Muscle layer of duodenum (tissue), 2 donors: ENCODE data around the gene PEX26.
A peak's percentile ranks its signal among the peaks of the same experiment; 100 is the strongest.
"Not testable (repeated sequence)": the region's sequence is repeated elsewhere in the genome, so short reads cannot be mapped to it uniquely, and the experiment has no call there.

Source experiments
- H3K27ac ChIP-seq: one replicate; pipeline ENCODE4 v1.7.0; 2013; ENCODE audit warnings: mild to moderate bottlenecking, low read length
- H3K27me3 ChIP-seq: one replicate; pipeline ENCODE4 v1.7.0; 2013; ENCODE audit warnings: low read depth, mild to moderate bottlenecking, control low read depth, low read length
- H3K36me3 ChIP-seq, 2 donors: one replicate each; pipeline ENCODE4 v1.7.0; 2013; ENCODE audit warnings: low read length in 2 of 2, control low read depth in 1 of 2, mild to moderate bottlenecking in 1 of 2; ENCODE audit not compliant: insufficient read depth in 2 of 2, control insufficient read depth in 1 of 2
- H3K4me1 ChIP-seq, 2 donors: one replicate each; pipeline ENCODE4 v1.7.0; 2013; ENCODE audit warnings: low read length in 2 of 2, mild to moderate bottlenecking in 2 of 2, control low read depth in 1 of 2, moderate library complexity in 1 of 2; ENCODE audit not compliant: insufficient read depth in 2 of 2, control insufficient read depth in 1 of 2
- H3K4me3 ChIP-seq, 2 donors: one replicate each; pipeline ENCODE4 v1.7.0; 2013; ENCODE audit warnings: low read length in 2 of 2, low read depth in 1 of 2, mild to moderate bottlenecking in 1 of 2
- H3K9me3 ChIP-seq, 2 donors: one replicate each; pipeline ENCODE4 v1.7.0; 2013; ENCODE audit warnings: low read length in 2 of 2, control low read depth in 1 of 2, mild to moderate bottlenecking in 1 of 2; ENCODE audit not compliant: control insufficient read depth in 1 of 2
- donor health status: healthy.

PEX26 gene

DNA sequence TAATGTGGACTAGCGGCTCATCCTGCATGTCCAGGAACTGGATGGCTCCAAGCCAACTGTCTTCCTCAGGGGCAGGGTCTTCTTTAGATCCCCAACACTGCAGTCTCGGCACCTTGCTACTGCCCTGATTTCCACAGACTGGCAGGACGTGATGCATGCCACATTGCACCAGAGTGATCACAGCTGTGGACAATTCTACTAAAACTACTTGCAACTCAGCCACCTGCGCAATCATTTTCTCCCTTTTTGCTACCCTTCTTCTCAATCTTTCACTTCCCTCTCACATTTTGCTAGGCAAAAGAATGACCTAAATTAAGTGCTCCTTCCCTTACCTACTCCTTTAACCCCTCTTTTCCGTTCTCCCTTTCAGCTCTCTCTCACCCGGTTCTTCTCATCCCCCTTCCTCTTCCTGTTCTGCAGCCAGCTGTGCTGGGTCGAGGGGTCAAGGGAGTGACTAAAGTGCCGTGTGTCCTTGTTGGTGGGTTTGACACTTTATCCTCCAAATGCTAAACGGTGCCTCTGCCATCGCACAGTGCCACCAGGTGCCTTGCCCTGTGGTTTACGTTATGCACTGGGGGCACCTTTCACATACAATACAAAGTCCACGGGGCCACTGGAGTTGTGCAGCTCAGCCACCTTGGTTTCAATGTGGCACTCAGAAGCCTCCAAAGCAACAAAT, 11.5 kb upstream of the PEX26 start:
- H3K27ac ChIP-seq = peak overlapping the region; percentile 36
- H3K27me3 ChIP-seq = no peaks in the 10 kb centered on the region

GRCh38 chr22:18067121-18067520, 10.7 kb upstream of the PEX26 start:
- Histone ChIP-seq H3K27ac (peak overlapping the region; percentile 89), H3K27me3 (no peaks in the 10 kb centered on the region), H3K4me1 (peaks cover 0 to 3% of the 10 kb centered on the region in 2 donors), H3K4me3 (peak overlapping the region in 1 of 2 donors; percentile 22), H3K36me3 (no peaks in the 10 kb centered on the region), H3K9me3 (no peaks in the 10 kb centered on the region)

More for the DNA sequence above, 11.5 kb upstream of the PEX26 start:
- Histone ChIP-seq H3K36me3 (no peaks in the 10 kb centered on the region), H3K4me1 (peaks cover 0 to 3% of the 10 kb centered on the region in 2 donors), H3K4me3 (no peak overlapping the region), H3K9me3 (no peaks in the 10 kb centered on the region)

- peak overlapping the region; percentile 89 for H3K27ac ChIP-seq
- peaks cover 0 to 3% of the 10 kb centered on the region in 2 donors for H3K4me1 ChIP-seq
- no peaks in the 10 kb centered on the region for H3K36me3 ChIP-seq
- H3K4me3 ChIP-seq = peak overlapping the region in 1 of 2 donors; percentile 22
- H3K9me3 ChIP-seq = no peaks in the 10 kb centered on the region
- no peaks in the 10 kb centered on the region for H3K27me3 ChIP-seq
Measured at GRCh38 chr22:18067548-18068341, 10.0 kb upstream of the PEX26 start.

DNA sequence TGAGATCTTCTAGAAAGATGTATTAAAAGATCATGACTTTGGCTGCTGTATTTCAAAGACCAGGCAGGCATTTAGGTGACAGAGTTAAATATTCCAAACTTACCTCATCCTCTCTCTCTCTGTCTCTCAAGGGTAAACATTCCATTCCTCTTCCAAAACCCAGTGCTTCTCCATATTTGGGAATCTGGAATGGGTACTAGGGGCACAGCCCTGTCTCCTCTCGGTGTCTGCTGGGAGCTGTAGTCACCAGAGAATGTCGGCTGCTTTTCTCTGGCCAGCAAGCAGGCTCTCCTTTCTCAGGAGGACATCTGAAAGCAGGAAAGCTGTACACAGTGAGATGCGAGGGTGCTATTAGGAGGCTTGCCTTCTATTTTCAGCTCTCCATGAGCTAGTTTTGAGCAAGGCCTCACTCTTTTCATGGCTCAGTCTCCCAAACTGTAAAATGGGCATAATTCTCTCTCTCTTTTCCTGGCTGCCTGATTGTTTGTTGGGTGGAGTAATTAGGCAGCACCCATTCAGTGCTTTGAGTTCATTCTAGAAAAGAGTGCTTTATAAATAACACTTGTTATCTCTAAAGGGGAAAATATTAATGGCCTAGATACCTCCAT, 9.3 kb upstream of the PEX26 start:
- peak overlapping the region in 1 of 2 donors; percentile 22 for H3K4me3 ChIP-seq
- peak overlapping the region; percentile 89 for H3K27ac ChIP-seq
- H3K9me3 ChIP-seq = no peaks in the 10 kb centered on the region
- peaks cover 0 to 3% of the 10 kb centered on the region in 2 donors for H3K4me1 ChIP-seq
- no peaks in the 10 kb centered on the region for H3K36me3 ChIP-seq
- no peaks in the 10 kb centered on the region for H3K27me3 ChIP-seq

- Histone ChIP-seq H3K27ac (peak overlapping the region; percentile 89), H3K9me3 (no peaks in the 10 kb centered on the region), H3K36me3 (no peaks in the 10 kb centered on the region), H3K27me3 (no peaks in the 10 kb centered on the region), H3K4me3 (no peak overlapping the region), H3K4me1 (peaks cover 0 to 3% of the 10 kb centered on the region in 2 donors)
Measured at GRCh38 chr22:18069041-18069440, 8.7 kb upstream of the PEX26 start.

DNA sequence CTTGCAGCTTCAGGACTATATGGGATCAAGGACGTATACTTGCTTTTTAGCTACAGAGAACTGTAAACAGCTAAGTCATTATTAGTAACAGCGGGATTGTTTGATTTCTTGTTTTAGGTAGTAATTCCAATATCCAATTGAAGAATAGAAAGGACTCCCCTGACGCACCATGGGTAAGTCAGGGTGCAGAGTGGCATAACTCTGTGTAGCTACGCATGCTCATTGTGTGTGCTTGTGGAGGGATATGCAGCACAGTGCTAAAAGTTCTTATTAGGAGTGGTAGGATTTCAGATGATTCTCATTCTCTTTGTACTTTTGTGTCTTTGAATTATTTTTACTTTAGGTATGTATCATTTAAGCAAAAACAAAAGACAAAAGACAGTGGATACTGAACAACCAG, 7.7 kb upstream of the PEX26 start:
- Histone ChIP-seq H3K4me1 (peaks cover 0 to 3% of the 10 kb centered on the region in 2 donors), H3K4me3 (no peak overlapping the region), H3K9me3 (no peaks in the 10 kb centered on the region), H3K27ac (no peak overlapping the region), H3K36me3 (no peaks in the 10 kb centered on the region), H3K27me3 (no peaks in the 10 kb centered on the region)

DNA sequence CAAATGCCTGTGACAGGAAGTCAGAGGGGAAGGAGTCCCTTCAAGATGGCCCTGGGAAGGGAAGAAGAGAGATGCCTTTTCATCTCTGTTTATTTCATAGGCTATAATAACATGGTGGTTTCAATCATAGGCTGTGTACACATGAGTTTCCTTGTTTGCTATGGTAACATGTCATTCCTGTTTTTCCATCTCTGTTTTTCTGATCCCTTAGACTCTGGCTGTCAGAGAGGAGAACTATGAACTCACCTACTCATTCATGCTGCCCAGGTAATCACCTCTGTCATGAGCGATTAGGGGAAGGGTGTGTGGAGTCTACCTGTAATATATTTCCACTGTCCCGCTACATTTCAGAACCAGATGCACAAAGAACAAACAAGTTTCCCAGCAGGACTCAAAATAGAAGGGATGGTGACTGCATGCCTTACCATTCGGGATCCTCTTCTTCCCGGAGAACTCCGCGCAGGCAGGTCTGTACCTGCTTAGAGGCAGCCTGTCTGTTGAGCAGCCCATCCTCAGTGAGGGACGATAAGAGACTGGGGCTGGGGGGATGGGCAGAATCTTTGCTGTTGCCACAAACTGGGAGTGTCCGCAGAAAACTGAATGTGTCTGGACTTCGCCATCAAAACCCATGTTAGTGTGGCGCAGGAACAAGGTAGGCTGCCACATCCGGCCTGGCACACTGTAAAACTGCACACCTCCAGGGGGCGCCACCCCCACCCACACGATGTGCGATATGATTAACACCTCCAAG, 7.1 kb upstream of the PEX26 start:
- Histone ChIP-seq H3K4me3 (no peak overlapping the region), H3K36me3 (no peaks in the 10 kb centered on the region), H3K27me3 (no peaks in the 10 kb centered on the region), H3K27ac (no peak overlapping the region), H3K4me1 (peaks cover 0 to 6% of the 10 kb centered on the region in 2 donors), H3K9me3 (no peaks in the 10 kb centered on the region)

DNA sequence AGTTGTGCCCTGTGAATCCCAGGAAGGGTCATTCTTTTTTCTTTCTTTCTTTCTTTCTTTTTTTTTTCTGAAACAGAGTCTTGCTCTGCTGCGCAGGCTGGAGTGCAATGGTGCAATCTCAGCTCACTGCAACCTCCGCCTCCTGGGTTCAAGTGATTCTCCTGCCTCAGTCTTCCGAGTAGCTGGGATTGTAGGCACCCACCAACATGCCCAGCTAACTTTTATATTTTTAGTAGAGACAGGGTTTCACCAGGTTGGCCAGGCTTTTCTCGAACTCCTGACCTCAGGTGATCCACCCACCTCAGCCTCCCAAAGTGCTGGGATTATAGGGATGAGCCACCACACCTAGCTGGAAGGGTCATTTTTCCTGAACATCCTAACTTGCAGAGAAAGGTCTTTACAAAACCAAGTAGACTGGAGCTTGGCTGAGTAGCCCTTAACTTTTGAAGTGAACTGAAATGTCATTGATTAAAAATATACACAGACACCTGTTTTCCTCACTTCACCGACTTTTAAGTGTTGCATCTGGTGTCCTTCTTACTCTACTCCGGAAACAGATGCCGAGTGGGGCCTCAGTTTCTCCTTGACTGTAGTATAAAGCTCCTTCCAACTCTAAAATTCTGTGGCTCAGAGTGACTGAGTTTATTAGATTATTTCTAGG, 6.4 kb upstream of the PEX26 start:
- H3K4me3 ChIP-seq, H3K27me3 ChIP-seq, H3K9me3 ChIP-seq, H3K27ac ChIP-seq, H3K36me3 ChIP-seq: not testable (repeated sequence)
- H3K4me1 ChIP-seq = peaks cover 4 to 10% of the 10 kb centered on the region in 2 donors

DNA sequence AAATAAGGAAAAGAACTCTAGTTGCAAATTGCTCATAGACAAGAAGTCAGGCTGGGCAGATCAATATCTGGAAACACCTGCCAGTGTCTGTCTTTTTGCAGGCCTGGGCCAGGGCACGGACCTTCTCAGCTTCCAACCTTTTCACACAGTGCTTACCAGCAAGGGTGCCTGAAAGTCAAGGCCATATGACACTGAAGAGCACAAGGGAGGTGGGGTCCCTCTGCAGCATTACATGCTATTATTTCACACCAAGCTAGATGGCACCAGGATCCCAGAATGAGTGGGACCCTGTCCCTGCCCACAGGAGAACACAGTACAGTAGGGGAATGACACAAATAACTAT, 5.9 kb upstream of the PEX26 start:
- H3K27ac ChIP-seq = no peak overlapping the region
- no peaks in the 10 kb centered on the region for H3K27me3 ChIP-seq
- no peaks in the 10 kb centered on the region for H3K36me3 ChIP-seq
- H3K4me3 ChIP-seq = no peak overlapping the region
- no peaks in the 10 kb centered on the region for H3K9me3 ChIP-seq
- H3K4me1 ChIP-seq = peaks cover 9 to 12% of the 10 kb centered on the region in 2 donors

- no peaks in the 10 kb centered on the region for H3K9me3 ChIP-seq
- no peaks in the 10 kb centered on the region for H3K36me3 ChIP-seq
- H3K27me3 ChIP-seq = no peaks in the 10 kb centered on the region
- peaks cover 12 to 14% of the 10 kb centered on the region in 2 donors for H3K4me1 ChIP-seq
- H3K4me3 ChIP-seq = no peak overlapping the region
- H3K27ac ChIP-seq = no peak overlapping the region
Measured at GRCh38 chr22:18073467-18073866, 4.3 kb upstream of the PEX26 start.
